Testis (tissue), 3 donors: ENCODE results near the gene TACC3. TPM values are rescaled to one million over a fixed set of nuclear protein-coding genes. Genes with fewer than 3 reads are reported as not detected.

Source experiments
- DNase-seq: peaks from one replicate; pipeline ENCODE4 v3.0.0-alpha.2; 2019
- H3K27ac ChIP-seq, 2 donors: fragments of 200-600 bp; sonication (generic); one replicate each; pipeline ENCODE4 v1.5.1; 2019
- H3K27me3 ChIP-seq: fragments of 200-600 bp; sonication (generic); one replicate; pipeline ENCODE4 v1.5.1; 2019
- H3K36me3 ChIP-seq: fragments of 200-600 bp; sonication (generic); one replicate; pipeline ENCODE4 v1.5.1; 2017; ENCODE audit warnings: low read depth; ENCODE audit errors: missing control alignments
- H3K4me1 ChIP-seq: fragments of 200-600 bp; sonication (generic); one replicate; pipeline ENCODE4 v1.5.1; 2019
- H3K4me3 ChIP-seq, 2 donors: fragments of 200-600 bp; sonication (generic); one replicate each; pipeline ENCODE4 v1.5.1; 2017 to 2019
- H3K9me3 ChIP-seq: fragments of 200-600 bp; sonication (generic); one replicate; pipeline ENCODE4 v1.5.1; 2017
- CTCF ChIP-seq, 3 experiments: fragments of 450-650 bp in 2 of 3; fragments of 200-600 bp in 1 of 3; sonication (generic) in 1 of 3; IDR thresholded peaks; one replicate each; pipeline ENCODE4 v1.5.1; 2016 to 2019; ENCODE audit warnings: antibody characterized with exemption in 3 of 3, mild to moderate bottlenecking in 2 of 3, moderate library complexity in 1 of 3
- POLR2A ChIP-seq: fragments of 450-650 bp; IDR thresholded peaks from one replicate; pipeline ENCODE4 v1.6.1; 2017; ENCODE audit warnings: antibody characterized with exemption, mild to moderate bottlenecking, moderate library complexity
- WGBS, 2 donors: methylation state at CpG; one replicate each; pipeline ENCODE4 v1.1.5; 2018; 5-methylcytosine and 5-hydroxymethylcytosine counted together
- intact Hi-C: fragments of 100-400 bp; cut with DNase I; formaldehyde crosslinking; loops from one replicate; pipeline ENCODE4 v1.15.1; 2023; ENCODE audit warnings: low total_unique reads
- polyA plus RNA-seq: library from polyadenylated mRNA; stranded (reverse); fragments of 350-450 nt; fragmentation: Illumina TruSeq; extraction: RNeasy Lipid Tissue Mini Kit (QIAGEN cat#74804); gene quantifications from one replicate; pipeline ENCODE4 v1.2.3, GENCODE V29; 2014; ENCODE audit warnings: low read depth, low replicate concordance; ENCODE audit not compliant: insufficient read depth
- total RNA-seq, 2 donors: library from RNA; depleted of rRNA; stranded (reverse); fragments of >200 nt; gene quantifications; one replicate each; pipeline ENCODE4 v1.2.3, GENCODE V29; 2016

TACC3 gene
- total and polyA plus RNA-seq, 3 donors from 2014 or later = 82.9 to 158 (median 112) TPM

GRCh38 chr4:1708581-1708980 is 12.7 kb upstream of the TACC3 start:
- Histone ChIP-seq H3K4me3 (no peak overlapping the region), H3K36me3 (no peaks in the 10 kb centered on the region), H3K9me3 (no peaks in the 10 kb centered on the region), H3K27me3 (no peaks in the 10 kb centered on the region), H3K4me1 (peaks cover 30% of the 10 kb centered on the region), H3K27ac (peak overlapping the region in 1 of 2 donors; percentile 37)
- TF ChIP-seq CTCF (IDR thresholded peaks at IDR 0.05) (no peak), POLR2A (no peak)
- DNase-seq = no peak
- intact Hi-C loops = no loop called here
- WGBS, 2 donors = 51 to 63% methylated on average over 1 of the region's 1 CpG

GRCh38 chr4:1711055-1711570 is 10.2 kb upstream of the TACC3 start:
- no peak for TF ChIP-seq POLR2A
- no peak for TF ChIP-seq CTCF (IDR thresholded peaks at IDR 0.05)
- H3K36me3 ChIP-seq = no peaks in the 10 kb centered on the region
- intact Hi-C loops = loop anchor here (5.0 kb wide), 1 partner anchor 551 kb away; the partner anchor contains the start of gene MXD4
- H3K27me3 ChIP-seq = no peaks in the 10 kb centered on the region
- peak overlapping the region; percentile 93 to 95 for H3K4me3 ChIP-seq
- peak overlapping the region; percentile 96 to 100 for H3K27ac ChIP-seq
- no peak for DNase-seq
- no peaks in the 10 kb centered on the region for H3K9me3 ChIP-seq
- WGBS, 2 donors = 8 to 10% methylated on average over 21 to 22 of the region's 22 CpGs
- H3K4me1 ChIP-seq = peaks cover 37% of the 10 kb centered on the region

- Histone ChIP-seq H3K4me1 (peaks cover 37% of the 10 kb centered on the region), H3K36me3 (no peaks in the 10 kb centered on the region), H3K27ac (peak overlapping the region; percentile 96 to 100), H3K27me3 (no peaks in the 10 kb centered on the region), H3K9me3 (no peaks in the 10 kb centered on the region), H3K4me3 (peak overlapping the region; percentile 93 to 95)
- TF ChIP-seq CTCF (IDR thresholded peaks at IDR 0.05) (no peak), POLR2A (no peak)
- intact Hi-C loops = loop anchor here (5.0 kb wide), 1 partner anchor 551 kb away; the partner anchor contains the start of gene MXD4
- 0% methylated on average over 1 to 55 of the region's 85 CpGs for WGBS, 2 donors
- peak; percentile 76 for DNase-seq
Observed at GRCh38 chr4:1711571-1712215, 9.6 kb upstream of the TACC3 start.

GRCh38 chr4:1712216-1713002 is 8.9 kb upstream of the TACC3 start, which contains the start of gene SLBP:
Gene SLBP (minus strand): TSS chr4:1712319. CDS start chr4:1712188, 131 bp downstream.
- peak within 1 kb of the TSS; percentile 93 to 95 for H3K4me3 ChIP-seq
- no peaks in the 10 kb centered on the region for H3K27me3 ChIP-seq
- H3K27ac ChIP-seq = peak within 1 kb of the TSS; percentile 96 to 100
- 0% methylated on average over 4 to 90 of the region's 98 CpGs for WGBS, 2 donors
- no peaks in the 10 kb centered on the region for H3K36me3 ChIP-seq
- no peaks in the 10 kb centered on the region for H3K9me3 ChIP-seq
- intact Hi-C loops = loop anchor here (5.0 kb wide), 1 partner anchor 550 kb away; the partner anchor contains the start of gene MXD4
- peaks cover 37% of the 10 kb centered on the region for H3K4me1 ChIP-seq
- TF ChIP-seq POLR2A (peak; percentile 66), CTCF (IDR thresholded peaks at IDR 0.05) (peak in 1 of 3 experiments; percentile 3)
- DNase-seq = peak; percentile 97
